AG09319 (cell line): ENCODE data around the gene HTR3A.
"Not testable (repeated sequence)": the region's sequence is repeated elsewhere in the genome, so short reads cannot be mapped to it uniquely, and the experiment has no call there.

ENCODE experiments used
- DNase-seq: peaks from one replicate; pipeline ENCODE4 v3.0.0-alpha.2; 2010; ENCODE audit warnings: low read depth; ENCODE audit errors: extremely low read depth
- CTCF ChIP-seq: IDR thresholded peaks from 2 replicates; pipeline ENCODE4 v1.5.1; 2011; ENCODE audit warnings: low read depth, mild to moderate bottlenecking, inconsistent platforms, low read length, moderate library complexity

The HTR3A gene

DNA sequence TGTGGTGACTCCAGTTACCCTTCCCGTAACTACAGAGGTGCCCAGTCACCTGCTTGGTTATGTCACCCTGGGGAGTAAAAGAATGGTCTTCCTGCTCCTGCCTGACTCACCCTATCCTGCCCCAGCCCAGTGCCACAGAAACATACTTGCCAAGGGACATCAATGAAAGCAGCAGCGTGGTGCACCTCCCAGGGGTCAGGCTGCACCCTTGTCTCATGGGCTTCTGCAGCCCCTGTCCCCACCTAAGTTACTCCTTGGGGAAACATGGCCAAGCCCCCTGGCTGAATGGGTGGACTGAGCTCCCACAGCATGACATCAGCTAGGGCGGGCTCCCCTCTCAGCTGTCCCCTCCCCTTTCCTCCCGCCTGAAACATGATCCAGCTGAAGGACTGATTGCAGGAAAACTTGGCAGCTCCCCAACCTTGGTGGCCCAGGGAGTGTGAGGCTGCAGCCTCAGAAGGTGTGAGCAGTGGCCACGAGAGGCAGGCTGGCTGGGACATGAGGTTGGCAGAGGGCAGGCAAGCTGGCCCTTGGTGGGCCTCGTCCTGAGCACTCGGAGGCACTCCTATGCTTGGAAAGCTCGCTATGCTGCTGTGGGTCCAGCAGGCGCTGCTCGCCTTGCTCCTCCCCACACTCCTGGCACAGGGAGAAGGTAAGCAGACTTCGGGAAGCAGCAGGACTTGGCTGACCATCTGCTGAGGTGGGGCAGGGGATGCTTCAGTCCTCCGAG, at the start of gene HTR3A:
Gene HTR3A, plus strand, starts transcription at position 368 of the 730 bp plus-strand sequence. Its CDS starts 218 bp downstream, at position 586.
- DNase-seq = no peak
- no peak for TF ChIP-seq CTCF

DNA sequence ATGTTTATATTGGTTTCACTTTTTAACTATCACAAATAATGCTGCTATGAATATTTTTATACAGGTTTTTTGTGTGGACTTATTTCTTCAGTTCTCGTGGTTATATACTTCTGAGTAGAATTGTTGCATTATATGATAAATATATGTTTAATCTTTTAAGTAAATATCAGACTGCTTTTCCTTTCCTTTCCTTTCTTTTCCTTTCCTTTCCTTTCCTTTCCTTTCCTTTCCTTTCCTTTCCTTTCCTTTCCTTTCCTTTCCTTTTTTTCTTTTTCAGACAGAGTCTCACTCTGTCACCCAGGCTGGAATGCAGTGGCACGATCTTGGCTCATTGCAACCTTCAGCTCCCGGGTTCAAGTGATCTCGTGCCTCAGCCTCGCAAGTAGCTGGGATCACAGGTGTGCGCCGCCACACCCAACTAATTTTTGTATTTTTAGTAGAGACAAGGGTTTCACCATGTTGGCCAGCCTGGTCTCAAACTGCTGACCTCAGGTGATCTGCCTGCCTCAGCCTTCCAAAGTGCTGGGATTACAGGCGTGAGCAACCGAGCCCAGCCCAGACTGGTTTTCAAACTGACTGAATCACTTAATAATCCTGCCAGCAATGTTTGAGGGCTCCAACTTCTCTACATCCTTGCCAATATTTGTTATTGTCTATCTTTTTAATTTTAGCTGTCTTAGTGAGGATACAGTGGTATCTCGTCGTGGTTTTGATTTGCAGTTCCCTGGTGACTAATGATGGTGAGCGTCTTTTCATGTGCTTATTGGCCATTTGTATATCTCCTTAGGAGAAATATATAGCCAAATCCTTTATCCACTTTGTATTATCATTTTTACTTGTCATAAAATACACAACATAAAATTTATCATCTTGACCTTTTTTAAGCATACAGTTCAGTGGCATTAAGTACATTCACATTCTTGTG, 48.4 kb upstream of the HTR3A start:
- TF ChIP-seq CTCF = no peak
- DNase-seq = no peak

GRCh38 chr11:113928311-113928710, 46.6 kb upstream of the HTR3A start:
- no peak for TF ChIP-seq CTCF
- no peak for DNase-seq

DNA sequence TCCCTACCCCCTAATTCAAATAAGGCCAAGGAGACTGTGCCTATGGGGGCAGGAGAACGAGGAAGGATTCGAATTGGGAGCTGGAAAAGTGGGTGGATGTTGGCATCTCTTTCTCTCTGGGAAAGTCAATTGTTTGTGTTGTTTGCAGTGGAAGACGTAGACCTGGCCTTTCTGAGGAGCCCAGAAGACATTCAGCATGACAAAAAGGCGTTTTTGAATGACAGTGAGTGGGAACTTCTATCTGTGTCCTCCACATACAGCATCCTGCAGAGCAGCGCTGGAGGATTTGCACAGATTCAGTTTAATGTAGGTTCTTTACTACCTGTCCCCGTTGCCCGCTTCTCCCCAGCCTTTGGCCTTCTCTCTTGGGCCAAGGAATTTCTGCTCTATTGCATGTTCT, 42.1 kb upstream of the HTR3A start:
- no peak for TF ChIP-seq CTCF
- no peak for DNase-seq

DNA sequence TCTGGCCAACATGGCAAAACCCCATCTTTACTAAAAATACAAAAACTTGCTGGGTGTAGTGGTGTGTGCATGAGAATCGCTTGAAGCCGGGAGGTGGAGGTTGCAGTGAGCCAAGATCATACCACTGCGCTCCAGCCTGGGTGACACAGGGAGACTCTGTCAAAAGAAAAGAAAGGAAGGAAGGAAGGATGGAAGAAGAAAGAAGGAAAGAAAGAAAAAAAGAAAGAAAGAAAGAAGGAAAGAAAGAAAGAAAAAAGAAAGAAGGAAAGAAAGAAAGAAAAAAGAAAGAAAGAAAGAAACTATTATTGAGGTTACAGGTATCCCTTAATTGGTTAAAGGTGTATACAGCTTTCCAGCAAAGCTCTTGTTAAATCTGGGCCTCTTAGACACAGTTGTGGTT, 40.7 kb upstream of the HTR3A start:
- DNase-seq = not testable (repeated sequence)

- TF ChIP-seq CTCF = no peak
Observed at GRCh38 chr11:113934761-113935160, 40.1 kb upstream of the HTR3A start.

GRCh38 chr11:113935858-113936257, 39.0 kb upstream of the HTR3A start:
- no peak for TF ChIP-seq CTCF
- DNase-seq = no peak

More at GRCh38 chr11:113934761-113935160, 40.1 kb upstream of the HTR3A start:
- DNase-seq = no peak
